Nephron progenitor cell (in vitro differentiated cells): ENCODE results near the gene MX2.

ENCODE experiments used
- DNase-seq: peaks from one replicate; pipeline ENCODE4 v3.0.0; 2021
- H3K27ac Mint-ChIP-seq: 2 replicates; pipeline ENCODE4 v1.8.0; 2021; ENCODE audit warnings: mild to moderate bottlenecking, moderate library complexity, mixed read lengths
- H3K27me3 Mint-ChIP-seq: 2 replicates; pipeline ENCODE4 v1.8.0; 2021; ENCODE audit warnings: mild to moderate bottlenecking, low read depth, mixed read lengths; ENCODE audit not compliant: poor library complexity
- H3K36me3 Mint-ChIP-seq: 2 replicates; pipeline ENCODE4 v1.8.0; 2021; ENCODE audit warnings: low read depth, mixed read lengths
- H3K4me1 Mint-ChIP-seq: 2 replicates; pipeline ENCODE4 v1.8.0; 2021; ENCODE audit warnings: mixed read lengths
- H3K4me3 Mint-ChIP-seq: 2 replicates; pipeline ENCODE4 v1.8.0; 2021; ENCODE audit warnings: mild to moderate bottlenecking, moderate library complexity, mixed read lengths
- H3K9me3 Mint-ChIP-seq: 2 replicates; pipeline ENCODE4 v1.8.0; 2021; ENCODE audit warnings: mild to moderate bottlenecking, moderate library complexity, mixed read lengths
- CTCF ChIP-seq: fragments of 200-600 bp; sonication (generic); IDR thresholded peaks from 2 replicates; pipeline ENCODE4 v1.5.0; 2021; ENCODE audit warnings: antibody characterized with exemption

Gene MX2

GRCh38 chr21:41447356-41447755 is 85.5 kb downstream of the MX2 start:
- Mint-ChIP-seq H3K4me1 (peaks cover 6% of the 10 kb centered on the region), H3K27ac (no peak overlapping the region), H3K4me3 (no peak overlapping the region), H3K9me3 (peaks cover 7% of the 10 kb centered on the region), H3K27me3 (peaks cover 7% of the 10 kb centered on the region), H3K36me3 (no peaks in the 10 kb centered on the region)
- no peak for TF ChIP-seq CTCF
- DNase-seq, result no peak

- H3K4me3 Mint-ChIP-seq, result no peak overlapping the region
- peaks cover 6% of the 10 kb centered on the region for H3K4me1 Mint-ChIP-seq
- peaks cover 7% of the 10 kb centered on the region for H3K9me3 Mint-ChIP-seq
- peaks cover 7% of the 10 kb centered on the region for H3K27me3 Mint-ChIP-seq
- H3K27ac Mint-ChIP-seq, result no peak overlapping the region
- TF ChIP-seq CTCF, result no peak
- no peak for DNase-seq
- no peaks in the 10 kb centered on the region for H3K36me3 Mint-ChIP-seq
These were observed 87.8 kb downstream of the MX2 start for GRCh38 chr21:41449613-41450012.

GRCh38 chr21:41451753-41452676 is 90.2 kb downstream of the MX2 start:
- peaks cover 7% of the 10 kb centered on the region for H3K9me3 Mint-ChIP-seq
- no peaks in the 10 kb centered on the region for H3K4me1 Mint-ChIP-seq
- H3K4me3 Mint-ChIP-seq, result no peak overlapping the region
- no peak overlapping the region for H3K27ac Mint-ChIP-seq
- H3K36me3 Mint-ChIP-seq, result no peaks in the 10 kb centered on the region
- TF ChIP-seq CTCF, result no peak
- DNase-seq, result no peak
- H3K27me3 Mint-ChIP-seq, result peaks cover 7% of the 10 kb centered on the region

GRCh38 chr21:41453198-41453597 is 91.4 kb downstream of the MX2 start:
- no peak for TF ChIP-seq CTCF
- Mint-ChIP-seq H3K36me3 (no peaks in the 10 kb centered on the region), H3K27me3 (peaks cover 7% of the 10 kb centered on the region), H3K27ac (no peak overlapping the region), H3K9me3 (peaks cover 1% of the 10 kb centered on the region), H3K4me3 (no peak overlapping the region), H3K4me1 (peaks cover 10% of the 10 kb centered on the region)
- no peak for DNase-seq

- Mint-ChIP-seq H3K27ac (no peak overlapping the region), H3K9me3 (no peaks in the 10 kb centered on the region), H3K4me3 (no peak overlapping the region), H3K4me1 (peaks cover 16% of the 10 kb centered on the region), H3K36me3 (no peaks in the 10 kb centered on the region), H3K27me3 (peaks cover 7% of the 10 kb centered on the region)
- TF ChIP-seq CTCF, result no peak
- no peak for DNase-seq
These were observed 91.9 kb downstream of the MX2 start for GRCh38 chr21:41453761-41454160.

GRCh38 chr21:41458121-41458520 is 96.3 kb downstream of the MX2 start:
- no peak overlapping the region for H3K27ac Mint-ChIP-seq
- no peak for TF ChIP-seq CTCF
- H3K4me3 Mint-ChIP-seq, result no peak overlapping the region
- H3K27me3 Mint-ChIP-seq, result peaks cover 7% of the 10 kb centered on the region
- H3K9me3 Mint-ChIP-seq, result peaks cover 9% of the 10 kb centered on the region
- peaks cover 33% of the 10 kb centered on the region for H3K4me1 Mint-ChIP-seq
- H3K36me3 Mint-ChIP-seq, result no peaks in the 10 kb centered on the region
- no peak for DNase-seq
